OCI-LY3 (cell line): ENCODE data around the gene RELL1.

Source experiments
- CTCF ChIP-seq: fragments of 200-600, 300-600 bp; sonication (generic); IDR thresholded peaks from 2 replicates; pipeline ENCODE4 v1.5.1; 2014; ENCODE audit warnings: antibody characterized with exemption, low read length, low read depth
- EZH2phosphoT487 ChIP-seq: fragments of 200-600 bp; shearing (Covaris generic); IDR thresholded peaks from 2 replicates; pipeline ENCODE4 v1.6.1; 2018; ENCODE audit warnings: antibody characterized with exemption, mixed run types, low read depth

GRCh38 chr4:37721995-37722638 lies 35.9 kb upstream of the RELL1 start:
- TF ChIP-seq CTCF (no peak), EZH2phosphoT487 (no peak)
